Measurements from ENCODE around the gene CST9L. TPM values are rescaled to one million over a fixed set of nuclear protein-coding genes. Genes with fewer than 3 reads are reported as not detected.
"Not testable (repeated sequence)": the region's sequence is repeated elsewhere in the genome, so short reads cannot be mapped to it uniquely, and the experiment has no call there.

Gene CST9L
- total and polyA plus RNA-seq, 2 donors, result 0.09 TPM; not detected in 1

- H3K27ac ChIP-seq (ENCODE audit: low read depth in 1 of 2, low read length in 1 of 2); DNase-seq (ENCODE audit: low read depth in 6 of 9, low spot score in 9 of 9); H3K4me3 ChIP-seq (ENCODE audit: low read length in 2 of 2); H3K9me3 ChIP-seq (ENCODE audit: control insufficient read depth in 2 of 2, insufficient read depth in 1 of 2, low read length in 1 of 2); H3K27me3 ChIP-seq (ENCODE audit: control insufficient read depth in 2 of 2, insufficient read depth in 1 of 2, low read length in 1 of 2); H3K36me3 ChIP-seq (ENCODE audit: control insufficient read depth in 2 of 2, insufficient read depth in 2 of 2, low read length in 1 of 2): not testable (repeated sequence)
- 94% methylated on average over 9 of the region's 9 CpGs for WGBS
- peaks cover 0 to 14% of the 10 kb centered on the region in 2 donors for H3K4me1 ChIP-seq (ENCODE audit: control insufficient read depth in 2 of 2, insufficient read depth in 2 of 2, low read length in 2 of 2)
Observed at GRCh38 chr20:23581833-23582232, 13.5 kb upstream of the CST9L start.

- Histone ChIP-seq H3K36me3 (ENCODE audit: control insufficient read depth in 2 of 2, insufficient read depth in 2 of 2, low read length in 1 of 2) (no peaks in the 10 kb centered on the region), H3K4me1 (ENCODE audit: control insufficient read depth in 2 of 2, insufficient read depth in 2 of 2, low read length in 2 of 2) (no peaks in the 10 kb centered on the region), H3K4me3 (ENCODE audit: low read length in 2 of 2) (no peak overlapping the region), H3K27ac (ENCODE audit: low read depth in 1 of 2, low read length in 1 of 2) (no peak overlapping the region), H3K27me3 (ENCODE audit: control insufficient read depth in 2 of 2, insufficient read depth in 1 of 2, low read length in 1 of 2) (no peaks in the 10 kb centered on the region), H3K9me3 (ENCODE audit: control insufficient read depth in 2 of 2, insufficient read depth in 1 of 2, low read length in 1 of 2) (peaks cover 0 to 4% of the 10 kb centered on the region in 2 donors)
- DNase-seq (ENCODE audit: low read depth in 6 of 9, low spot score in 9 of 9), result no peak
Observed at GRCh38 chr20:23574977-23575376, 6.7 kb upstream of the CST9L start.

- peaks cover 0 to 5% of the 10 kb centered on the region in 2 donors for H3K27me3 ChIP-seq (ENCODE audit: control insufficient read depth in 2 of 2, insufficient read depth in 1 of 2, low read length in 1 of 2)
- WGBS, result 84% methylated on average over 2 of the region's 2 CpGs
- no peaks in the 10 kb centered on the region for H3K4me1 ChIP-seq (ENCODE audit: control insufficient read depth in 2 of 2, insufficient read depth in 2 of 2, low read length in 2 of 2)
- H3K36me3 ChIP-seq (ENCODE audit: control insufficient read depth in 2 of 2, insufficient read depth in 2 of 2, low read length in 1 of 2), result no peaks in the 10 kb centered on the region
- no peak for DNase-seq (ENCODE audit: low read depth in 6 of 9, low spot score in 9 of 9)
- H3K9me3 ChIP-seq (ENCODE audit: control insufficient read depth in 2 of 2, insufficient read depth in 1 of 2, low read length in 1 of 2), result peaks cover 0 to 4% of the 10 kb centered on the region in 2 donors
- H3K4me3 ChIP-seq (ENCODE audit: low read length in 2 of 2), result no peak overlapping the region
- H3K27ac ChIP-seq (ENCODE audit: low read depth in 1 of 2, low read length in 1 of 2), result no peak overlapping the region
Observed at GRCh38 chr20:23570178-23570760, 2.0 kb upstream of the CST9L start.

- H3K27ac ChIP-seq (ENCODE audit: low read depth in 1 of 2, low read length in 1 of 2), result no peak overlapping the region
- H3K4me3 ChIP-seq (ENCODE audit: low read length in 2 of 2), result no peak overlapping the region
- H3K36me3 ChIP-seq (ENCODE audit: control insufficient read depth in 2 of 2, insufficient read depth in 2 of 2, low read length in 1 of 2), result no peaks in the 10 kb centered on the region
- no peak for DNase-seq (ENCODE audit: low read depth in 6 of 9, low spot score in 9 of 9)
- H3K9me3 ChIP-seq (ENCODE audit: control insufficient read depth in 2 of 2, insufficient read depth in 1 of 2, low read length in 1 of 2), result peaks cover 0 to 4% of the 10 kb centered on the region in 2 donors
- H3K4me1 ChIP-seq (ENCODE audit: control insufficient read depth in 2 of 2, insufficient read depth in 2 of 2, low read length in 2 of 2), result no peaks in the 10 kb centered on the region
- WGBS, result 96% methylated on average over 1 of the region's 1 CpG
- H3K27me3 ChIP-seq (ENCODE audit: control insufficient read depth in 2 of 2, insufficient read depth in 1 of 2, low read length in 1 of 2), result peaks cover 0 to 5% of the 10 kb centered on the region in 2 donors
Observed at GRCh38 chr20:23569570-23569969, 1.3 kb upstream of the CST9L start.

GRCh38 chr20:23568971-23569330 is 667 bp upstream of the CST9L start:
- peaks cover 0 to 2% of the 10 kb centered on the region in 2 donors for H3K9me3 ChIP-seq (ENCODE audit: control insufficient read depth in 2 of 2, insufficient read depth in 1 of 2, low read length in 1 of 2)
- 94% methylated on average over 1 of the region's 1 CpG for WGBS
- DNase-seq (ENCODE audit: low read depth in 6 of 9, low spot score in 9 of 9), result no peak
- no peak overlapping the region for H3K27ac ChIP-seq (ENCODE audit: low read depth in 1 of 2, low read length in 1 of 2)
- H3K4me3 ChIP-seq (ENCODE audit: low read length in 2 of 2), result no peak overlapping the region
- no peaks in the 10 kb centered on the region for H3K4me1 ChIP-seq (ENCODE audit: control insufficient read depth in 2 of 2, insufficient read depth in 2 of 2, low read length in 2 of 2)
- H3K36me3 ChIP-seq (ENCODE audit: control insufficient read depth in 2 of 2, insufficient read depth in 2 of 2, low read length in 1 of 2), result no peaks in the 10 kb centered on the region
- peaks cover 0 to 7% of the 10 kb centered on the region in 2 donors for H3K27me3 ChIP-seq (ENCODE audit: control insufficient read depth in 2 of 2, insufficient read depth in 1 of 2, low read length in 1 of 2)

GRCh38 chr20:23566199-23566932 is 1.9 kb downstream of the CST9L start:
- no peak for DNase-seq (ENCODE audit: low read depth in 6 of 9, low spot score in 9 of 9)
- whole genome bisulfite sequencing, result 95% methylated on average over 7 of the region's 7 CpGs
- Histone ChIP-seq H3K4me1 (ENCODE audit: control insufficient read depth in 2 of 2, insufficient read depth in 2 of 2, low read length in 2 of 2) (no peaks in the 10 kb centered on the region), H3K36me3 (ENCODE audit: control insufficient read depth in 2 of 2, insufficient read depth in 2 of 2, low read length in 1 of 2) (no peaks in the 10 kb centered on the region), H3K9me3 (ENCODE audit: control insufficient read depth in 2 of 2, insufficient read depth in 1 of 2, low read length in 1 of 2) (peaks cover 0 to 5% of the 10 kb centered on the region in 2 donors), H3K4me3 (ENCODE audit: low read length in 2 of 2) (no peak overlapping the region), H3K27me3 (ENCODE audit: control insufficient read depth in 2 of 2, insufficient read depth in 1 of 2, low read length in 1 of 2) (peaks cover 0 to 7% of the 10 kb centered on the region in 2 donors), H3K27ac (ENCODE audit: low read depth in 1 of 2, low read length in 1 of 2) (no peak overlapping the region)

GRCh38 chr20:23565503-23566045 is 2.7 kb downstream of the CST9L start:
- Histone ChIP-seq H3K36me3 (ENCODE audit: control insufficient read depth in 2 of 2, insufficient read depth in 2 of 2, low read length in 1 of 2) (no peaks in the 10 kb centered on the region), H3K27ac (ENCODE audit: low read depth in 1 of 2, low read length in 1 of 2) (no peak overlapping the region), H3K4me1 (ENCODE audit: control insufficient read depth in 2 of 2, insufficient read depth in 2 of 2, low read length in 2 of 2) (no peaks in the 10 kb centered on the region), H3K9me3 (ENCODE audit: control insufficient read depth in 2 of 2, insufficient read depth in 1 of 2, low read length in 1 of 2) (peaks cover 0 to 8% of the 10 kb centered on the region in 2 donors), H3K27me3 (ENCODE audit: control insufficient read depth in 2 of 2, insufficient read depth in 1 of 2, low read length in 1 of 2) (peaks cover 0 to 7% of the 10 kb centered on the region in 2 donors), H3K4me3 (ENCODE audit: low read length in 2 of 2) (no peak overlapping the region)
- no peak for DNase-seq (ENCODE audit: low read depth in 6 of 9, low spot score in 9 of 9)
- WGBS, result 92% methylated on average over 2 of the region's 2 CpGs

GRCh38 chr20:23564927-23565326 is 3.4 kb downstream of the CST9L start:
- Histone ChIP-seq H3K27me3 (ENCODE audit: control insufficient read depth in 2 of 2, insufficient read depth in 1 of 2, low read length in 1 of 2) (peaks cover 0 to 7% of the 10 kb centered on the region in 2 donors), H3K4me1 (ENCODE audit: control insufficient read depth in 2 of 2, insufficient read depth in 2 of 2, low read length in 2 of 2) (no peaks in the 10 kb centered on the region), H3K4me3 (ENCODE audit: low read length in 2 of 2) (no peak overlapping the region), H3K36me3 (ENCODE audit: control insufficient read depth in 2 of 2, insufficient read depth in 2 of 2, low read length in 1 of 2) (no peaks in the 10 kb centered on the region), H3K9me3 (ENCODE audit: control insufficient read depth in 2 of 2, insufficient read depth in 1 of 2, low read length in 1 of 2) (peaks cover 0 to 8% of the 10 kb centered on the region in 2 donors), H3K27ac (ENCODE audit: low read depth in 1 of 2, low read length in 1 of 2) (no peak overlapping the region)
- DNase-seq (ENCODE audit: low read depth in 6 of 9, low spot score in 9 of 9), result no peak
- 89% methylated on average over 3 of the region's 3 CpGs for WGBS

- no peaks in the 10 kb centered on the region for H3K4me1 ChIP-seq (ENCODE audit: control insufficient read depth in 2 of 2, insufficient read depth in 2 of 2, low read length in 2 of 2)
- 94% methylated on average over 1 of the region's 1 CpG for WGBS
- H3K27me3 ChIP-seq (ENCODE audit: control insufficient read depth in 2 of 2, insufficient read depth in 1 of 2, low read length in 1 of 2), result peaks cover 0 to 2% of the 10 kb centered on the region in 2 donors
- no peak for DNase-seq (ENCODE audit: low read depth in 6 of 9, low spot score in 9 of 9)
- H3K27ac ChIP-seq (ENCODE audit: low read depth in 1 of 2, low read length in 1 of 2), result no peak overlapping the region
- H3K9me3 ChIP-seq (ENCODE audit: control insufficient read depth in 2 of 2, insufficient read depth in 1 of 2, low read length in 1 of 2), result peaks cover 0 to 8% of the 10 kb centered on the region in 2 donors
- H3K36me3 ChIP-seq (ENCODE audit: control insufficient read depth in 2 of 2, insufficient read depth in 2 of 2, low read length in 1 of 2), result no peaks in the 10 kb centered on the region
- no peak overlapping the region for H3K4me3 ChIP-seq (ENCODE audit: low read length in 2 of 2)
Observed at GRCh38 chr20:23562721-23563342, 5.5 kb downstream of the CST9L start.
